ENCODE data around the gene NPRL2.

NPRL2 gene

GRCh38 chr3:50373146-50374051, 22.8 kb upstream of the NPRL2 start:
- no peak for DNase-seq (ENCODE audit: low read depth)

GRCh38 chr3:50372349-50372748, 21.8 kb upstream of the NPRL2 start:
- no peak for DNase-seq (ENCODE audit: low read depth)

GRCh38 chr3:50371133-50371685, 20.6 kb upstream of the NPRL2 start:
- DNase-seq (ENCODE audit: low read depth): no peak

GRCh38 chr3:50370594-50370993, 20.0 kb upstream of the NPRL2 start:
- DNase-seq (ENCODE audit: low read depth): no peak

GRCh38 chr3:50369012-50369670, 18.6 kb upstream of the NPRL2 start:
- DNase-seq (ENCODE audit: low read depth): no peak

GRCh38 chr3:50365842-50366220, 15.3 kb upstream of the NPRL2 start:
- DNase-seq (ENCODE audit: low read depth): no peak

GRCh38 chr3:50365080-50365841, 14.7 kb upstream of the NPRL2 start:
- DNase-seq (ENCODE audit: low read depth): peak; percentile 25

- no peak for DNase-seq (ENCODE audit: low read depth)
Measured at GRCh38 chr3:50364573-50365079, 14.1 kb upstream of the NPRL2 start.

GRCh38 chr3:50359760-50360110, 9.2 kb upstream of the NPRL2 start:
- no peak for DNase-seq (ENCODE audit: low read depth)

- peak; percentile 99 for DNase-seq (ENCODE audit: low read depth)
Measured at GRCh38 chr3:50358911-50359759, 8.6 kb upstream of the NPRL2 start, which contains the start of gene TMEM115. TSS of gene TMEM115 (minus strand) at chr3:50359521. CDS start at chr3:50359063, 458 bp downstream.

GRCh38 chr3:50358355-50358910, 7.9 kb upstream of the NPRL2 start:
- DNase-seq (ENCODE audit: low read depth): no peak

GRCh38 chr3:50357481-50357880, 6.9 kb upstream of the NPRL2 start:
- DNase-seq (ENCODE audit: low read depth): no peak

- no peak for DNase-seq (ENCODE audit: low read depth)
Measured at GRCh38 chr3:50356553-50356952, 6.0 kb upstream of the NPRL2 start.

GRCh38 chr3:50355829-50356552, 5.4 kb upstream of the NPRL2 start:
- DNase-seq (ENCODE audit: low read depth): no peak

- no peak for DNase-seq (ENCODE audit: low read depth)
Measured at GRCh38 chr3:50354850-50355249, 4.3 kb upstream of the NPRL2 start.

- DNase-seq (ENCODE audit: low read depth): no peak
Measured at GRCh38 chr3:50354186-50354764, 3.7 kb upstream of the NPRL2 start.

- no peak for DNase-seq (ENCODE audit: low read depth)
Measured at GRCh38 chr3:50353245-50354004, 2.9 kb upstream of the NPRL2 start.

GRCh38 chr3:50352781-50353180, 2.2 kb upstream of the NPRL2 start:
- no peak for DNase-seq (ENCODE audit: low read depth)

- no peak for DNase-seq (ENCODE audit: low read depth)
Measured at GRCh38 chr3:50351323-50351697, 735 bp upstream of the NPRL2 start.

Measured in stromal cell of bone marrow (primary cell).